HG02970 (cell line): ENCODE results near the gene CD80.

ENCODE experiments used
- ATAC-seq: cut with Tn5 transposase; IDR thresholded peaks from one replicate; pipeline ENCODE4 v1.9.1; 2021; ENCODE audit warnings: mild to moderate bottlenecking, moderate library complexity, moderate number of reproducible peaks; ENCODE audit not compliant: unreplicated experiment, low FRiP score

The CD80 gene

DNA sequence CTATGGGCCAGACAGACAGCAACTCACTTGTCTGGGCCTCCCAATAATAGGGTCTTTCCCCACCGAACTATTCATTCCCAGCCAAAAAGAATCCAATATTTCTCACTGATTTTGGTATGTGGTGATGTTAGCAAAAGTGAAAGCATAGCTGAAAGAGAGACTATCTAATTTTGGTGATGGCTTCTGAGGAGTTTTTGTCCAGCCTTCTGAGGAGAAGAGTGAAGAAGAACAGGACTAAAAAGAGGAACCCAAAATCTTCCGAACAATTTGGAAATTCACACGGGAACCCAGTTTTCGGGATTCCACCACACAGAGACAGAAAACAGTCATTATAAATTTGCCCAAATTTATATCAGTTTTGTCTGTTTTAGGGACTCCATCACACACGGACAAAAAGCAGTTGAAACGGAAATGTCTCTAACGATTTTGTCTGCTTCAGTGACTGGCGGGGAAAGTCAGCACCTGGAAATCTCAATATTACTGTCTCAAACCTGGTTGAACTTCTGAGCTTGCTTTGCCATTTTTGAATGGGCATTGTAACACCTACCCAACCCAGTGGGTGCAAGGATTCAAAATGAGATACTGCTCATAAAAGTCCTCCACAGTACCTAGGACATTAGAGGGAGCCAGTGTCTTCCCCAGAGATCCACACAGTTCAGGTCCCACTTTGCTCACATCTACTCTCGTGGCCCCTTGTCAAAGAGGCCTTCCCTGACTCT lies 9.1 kb downstream of the CD80 start:
- ATAC-seq = no peak

DNA sequence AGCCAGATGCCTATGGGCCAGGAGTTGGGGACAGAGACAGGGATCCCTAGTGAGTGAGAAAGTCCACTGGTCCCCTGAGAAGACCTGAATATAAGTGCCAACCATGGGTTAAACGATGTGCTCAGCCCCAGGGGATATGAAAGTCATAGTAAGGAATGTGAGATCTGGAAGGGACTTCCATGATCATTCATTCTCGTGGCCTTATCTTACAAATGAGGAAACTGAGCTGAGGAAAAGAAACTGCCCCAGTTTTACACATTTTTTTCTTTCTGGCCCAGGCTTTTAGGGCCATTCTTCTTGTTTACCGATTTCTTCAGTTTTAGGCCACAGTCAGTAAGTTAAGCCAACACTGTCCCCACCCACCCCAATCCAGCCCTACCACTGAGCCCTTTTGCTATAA lies 11.1 kb downstream of the CD80 start:
- no peak for ATAC-seq

DNA sequence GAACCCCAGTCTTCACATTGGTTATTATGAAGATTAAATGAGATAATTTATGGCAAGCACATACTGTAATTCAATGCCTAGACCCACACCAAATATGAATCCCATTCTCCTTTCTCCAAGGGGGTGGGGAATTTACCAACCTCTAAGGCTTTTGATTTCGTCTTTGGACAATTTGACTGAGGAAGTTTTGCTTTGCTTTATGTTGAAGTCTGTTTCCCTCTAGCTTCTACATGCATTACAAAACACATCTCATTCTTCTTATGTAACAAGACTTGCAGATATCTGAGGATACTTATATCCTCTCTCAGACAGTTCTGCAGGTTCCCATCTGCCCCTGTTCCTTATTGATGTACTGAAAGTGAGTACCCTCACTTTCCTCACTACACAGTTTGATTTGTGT lies 12.2 kb downstream of the CD80 start:
- no peak for ATAC-seq

DNA sequence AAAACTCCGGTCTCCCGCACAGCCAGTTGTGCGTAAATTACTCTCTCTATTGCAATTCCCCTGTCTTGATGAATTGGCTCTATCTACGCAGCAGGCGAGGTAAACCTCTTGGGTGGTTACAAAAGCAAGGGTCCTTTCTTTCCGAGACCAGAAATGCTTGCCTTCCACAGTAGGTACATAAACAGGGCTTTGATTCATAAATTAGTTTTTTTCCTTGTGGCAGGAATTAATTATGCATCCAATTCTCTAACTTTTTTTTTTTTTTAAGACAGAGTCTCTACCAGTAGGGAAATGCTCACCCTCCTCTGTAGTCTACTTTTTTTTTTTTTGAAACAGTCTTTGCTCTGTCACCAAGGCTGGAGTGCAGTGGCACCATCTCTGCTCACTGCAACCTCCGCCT lies 16.3 kb downstream of the CD80 start:
- ATAC-seq = no peak

DNA sequence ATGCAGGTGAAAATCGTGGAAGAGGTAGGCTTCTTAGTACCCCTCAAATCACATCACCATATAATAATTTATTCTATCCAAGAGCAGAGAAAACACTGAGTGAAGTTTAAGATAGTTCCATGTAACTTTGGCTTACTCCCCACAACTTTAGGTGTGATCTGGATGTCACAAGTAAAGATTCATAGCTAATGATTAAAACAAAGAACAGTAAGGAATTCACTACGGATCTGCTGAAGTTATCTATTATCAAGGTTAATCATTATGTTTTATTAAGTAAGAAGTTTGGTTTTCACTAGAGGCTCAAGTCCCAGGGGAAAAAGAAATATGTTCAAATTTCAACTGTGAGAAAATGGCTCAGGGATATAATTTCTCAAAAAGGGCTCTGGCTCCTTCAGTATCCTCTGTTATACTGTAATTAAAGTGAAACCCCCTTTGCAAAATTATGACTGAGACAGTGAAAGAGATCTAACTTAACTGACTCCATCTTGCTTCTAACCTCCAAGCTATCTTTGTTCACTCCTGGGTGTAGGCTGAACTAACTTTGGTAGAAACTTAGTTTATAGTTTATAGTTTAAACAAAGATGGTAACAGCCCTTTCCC lies 17.1 kb downstream of the CD80 start:
- ATAC-seq = no peak

DNA sequence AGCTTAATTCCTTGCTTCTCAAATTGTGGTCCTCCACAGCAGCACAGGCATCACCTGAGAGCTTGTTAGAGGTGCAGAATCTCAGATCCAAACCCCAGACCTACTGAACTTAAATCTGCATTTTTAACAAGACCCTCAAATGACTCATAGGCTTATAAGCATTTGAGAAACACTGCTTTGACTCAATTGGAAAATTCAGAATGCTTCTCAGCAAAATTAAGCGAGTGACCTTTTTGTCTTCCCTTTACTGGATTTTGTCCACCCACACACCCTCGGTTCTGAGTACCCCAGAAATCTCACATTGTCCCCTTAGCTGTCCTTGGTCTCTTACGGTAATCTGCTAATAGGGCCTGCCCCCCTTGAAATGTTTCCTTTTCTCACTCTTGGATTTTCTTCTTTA lies 17.9 kb downstream of the CD80 start:
- no peak for ATAC-seq

DNA sequence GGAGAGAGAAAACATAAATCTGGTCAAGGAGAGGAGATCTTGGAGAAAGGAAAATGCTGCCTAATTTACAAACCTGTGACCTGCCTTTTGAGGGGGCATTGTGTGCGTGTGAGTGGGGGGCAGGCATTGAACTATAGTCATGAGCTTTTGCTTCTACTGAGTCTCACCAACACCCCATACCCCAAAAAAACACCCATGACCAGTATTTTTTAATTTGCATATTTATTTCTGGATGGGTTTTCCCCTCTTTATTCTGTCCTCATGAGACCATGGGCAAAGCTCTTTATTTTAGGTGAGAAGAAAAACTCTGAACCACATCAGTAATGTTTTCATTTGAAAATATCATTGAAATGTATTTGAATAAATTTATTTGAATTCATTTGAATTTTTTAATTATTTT lies 20.6 kb downstream of the CD80 start:
- ATAC-seq = no peak

DNA sequence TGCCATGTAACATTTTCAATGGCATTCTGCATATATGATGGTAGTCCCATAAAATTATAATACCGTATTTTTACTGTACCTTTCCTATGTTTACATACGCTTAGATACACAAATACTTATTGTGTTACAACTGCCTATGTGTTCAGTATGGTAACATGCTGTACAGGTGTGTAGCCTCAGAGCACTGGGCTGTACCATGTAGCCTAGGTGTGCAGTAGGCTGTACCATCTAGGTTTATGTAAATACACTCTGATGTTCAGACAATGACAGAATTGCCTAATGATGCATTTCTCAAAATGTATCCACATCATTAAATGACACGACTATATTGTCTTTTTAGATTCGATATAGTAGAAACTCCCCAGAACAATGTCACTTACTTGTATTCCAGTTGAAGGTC lies 22.7 kb downstream of the CD80 start:
- ATAC-seq = no peak

- no peak for ATAC-seq
These were observed 25.1 kb downstream of the CD80 start for GRCh38 chr3:119534296-119534695.

- ATAC-seq = no peak
These were observed 28.3 kb downstream of the CD80 start for GRCh38 chr3:119531151-119531550.

DNA sequence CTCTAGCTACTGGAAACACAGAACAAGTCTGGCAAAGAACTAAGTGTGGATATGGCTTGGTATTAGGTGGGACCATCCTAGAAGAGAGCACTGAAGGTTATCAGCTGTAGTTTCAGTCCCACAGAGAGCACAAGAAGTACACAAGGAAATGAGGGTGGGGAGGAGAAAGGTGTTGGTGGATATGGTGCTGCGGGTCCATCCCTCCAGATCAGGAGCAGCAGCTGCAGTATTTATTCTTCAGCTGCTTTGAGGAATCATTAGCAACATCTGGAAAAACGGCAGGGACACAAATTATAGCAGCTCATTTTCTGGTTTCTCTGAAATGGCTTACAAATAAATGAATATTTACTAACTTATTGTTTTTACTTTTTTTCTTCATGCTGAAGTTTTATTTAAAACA lies 29.0 kb downstream of the CD80 start:
- no peak for ATAC-seq

DNA sequence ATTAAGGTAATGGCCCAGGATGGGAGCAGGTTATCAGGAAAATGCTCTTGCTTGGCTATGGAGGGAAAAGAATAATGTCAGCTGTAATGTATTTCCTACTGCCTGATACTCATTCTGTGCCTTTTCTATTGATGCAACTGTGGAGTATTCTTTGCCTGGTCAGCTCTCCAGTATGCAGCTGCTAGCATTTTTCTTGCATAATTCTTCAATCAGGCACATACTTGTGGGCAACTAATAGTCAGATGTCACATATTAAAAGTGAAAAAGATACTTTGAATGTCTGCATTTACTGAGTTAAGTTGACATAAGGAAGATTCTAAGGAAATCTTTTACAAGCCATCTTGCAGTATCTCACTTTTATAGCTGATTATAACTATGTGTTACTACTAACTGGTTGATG lies 29.5 kb downstream of the CD80 start:
- ATAC-seq = no peak

GRCh38 chr3:119527714-119528113 lies 31.7 kb downstream of the CD80 start:
- no peak for ATAC-seq

DNA sequence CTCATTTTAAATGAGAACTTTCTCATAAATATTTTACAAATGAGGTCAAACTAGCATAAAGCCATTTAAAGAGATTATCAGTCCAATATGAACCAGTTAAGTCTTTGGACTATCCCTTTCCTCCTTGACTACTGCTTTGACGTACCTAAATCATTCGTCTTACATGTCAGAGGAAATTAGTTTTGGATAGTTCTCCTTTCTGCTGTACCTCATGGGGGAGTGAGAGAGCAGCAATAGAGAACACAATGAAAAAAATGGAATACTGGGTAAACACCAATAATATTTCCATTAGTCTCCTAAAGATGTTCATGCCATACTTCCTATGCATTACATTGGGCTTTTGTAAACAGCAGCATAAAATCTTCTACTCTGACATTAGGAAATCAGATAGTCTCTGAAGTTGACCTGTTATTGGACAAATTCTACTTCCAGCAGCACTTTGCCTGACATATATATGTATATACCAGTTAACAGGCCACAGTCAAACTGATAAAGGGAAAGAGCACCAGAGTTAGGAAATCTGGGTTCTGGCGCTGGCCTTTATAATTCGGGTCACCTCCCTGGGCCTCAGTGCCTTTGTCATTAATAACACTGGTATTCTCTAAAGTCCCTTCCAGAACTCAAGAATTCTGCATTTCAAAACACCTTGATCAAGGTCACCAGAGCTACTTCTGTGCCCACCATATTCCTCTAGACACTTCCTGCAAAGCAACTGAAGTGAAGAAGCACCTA lies 34.3 kb downstream of the CD80 start:
- ATAC-seq = no peak

DNA sequence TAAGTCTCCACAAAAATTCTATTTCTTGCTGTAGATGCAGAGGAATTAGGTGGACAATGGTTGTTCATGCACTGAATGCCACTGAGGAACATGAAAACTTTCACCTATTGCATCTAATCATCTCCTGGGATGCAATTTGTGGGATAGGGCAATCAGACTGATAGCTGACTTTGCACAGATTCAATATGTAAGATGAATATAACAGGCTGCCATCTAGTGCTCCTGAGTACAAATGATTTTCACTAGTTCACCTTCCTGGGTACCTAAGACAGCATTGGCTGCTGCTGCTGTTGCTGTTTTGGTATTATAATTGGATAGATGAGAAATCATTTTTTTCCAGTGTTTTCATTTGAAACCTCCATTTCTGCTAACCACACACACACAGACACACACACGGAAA lies 41.4 kb downstream of the CD80 start:
- ATAC-seq = no peak

GRCh38 chr3:119517112-119517511 lies 42.3 kb downstream of the CD80 start:
- no peak for ATAC-seq

DNA sequence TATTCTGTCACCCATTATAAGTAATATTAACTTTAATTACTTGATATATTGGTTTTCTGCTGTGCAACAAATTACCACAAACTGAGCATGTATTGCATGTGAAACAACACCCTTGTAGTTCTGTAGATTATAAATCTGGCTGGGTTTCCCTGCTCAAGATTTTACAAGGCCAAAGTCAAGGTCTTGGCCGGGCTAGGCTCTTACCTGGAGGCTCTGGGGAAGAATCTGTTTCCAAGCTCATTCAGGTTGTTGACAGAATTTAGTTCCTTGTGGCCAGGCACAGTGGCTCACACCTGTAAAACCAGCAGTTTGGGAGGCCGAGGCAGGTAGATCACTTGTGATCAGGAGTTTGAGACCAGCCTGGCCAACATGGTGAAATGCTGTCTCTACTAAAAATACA lies 44.8 kb downstream of the CD80 start:
- no peak for ATAC-seq

- no peak for ATAC-seq
These were observed 48.7 kb downstream of the CD80 start for GRCh38 chr3:119510690-119511089.

DNA sequence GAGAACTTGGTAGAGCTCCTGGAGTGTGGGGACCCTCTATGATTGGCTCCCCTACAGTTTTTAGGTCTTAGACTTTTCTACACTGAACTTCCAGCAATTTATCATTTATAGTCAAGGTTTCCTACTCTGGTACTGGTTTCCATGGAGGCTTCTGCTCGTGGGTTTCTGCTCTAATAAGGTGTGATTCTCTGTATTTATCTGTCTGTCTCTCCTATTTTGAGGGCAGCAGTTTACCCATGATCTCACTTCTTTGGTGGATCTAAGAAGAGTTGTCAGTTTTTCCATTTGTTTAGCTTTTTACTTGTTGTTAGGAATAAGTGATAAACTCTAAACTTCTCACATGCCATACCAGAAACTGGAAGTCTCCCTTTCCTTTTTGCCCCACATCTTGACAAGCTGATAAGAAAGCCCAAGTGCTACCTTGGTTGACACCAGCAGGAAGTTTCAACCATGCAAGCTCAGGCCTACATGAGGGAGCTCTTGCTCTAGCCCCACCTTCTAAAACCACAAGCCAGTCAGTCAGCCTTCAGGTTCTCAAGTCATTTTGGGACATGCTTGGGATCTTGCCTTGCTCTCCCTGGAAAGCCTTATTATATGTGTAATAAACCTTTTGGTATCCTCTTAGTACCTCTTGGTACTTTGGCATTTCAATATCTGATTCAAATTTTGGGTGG lies 51.1 kb downstream of the CD80 start:
- no peak for ATAC-seq

GRCh38 chr3:119507404-119507803 lies 52.0 kb downstream of the CD80 start:
- no peak for ATAC-seq

GRCh38 chr3:119506631-119507030 lies 52.8 kb downstream of the CD80 start:
- ATAC-seq = no peak
